Measurements from ENCODE around the gene CCR8.

CCR8 gene

DNA sequence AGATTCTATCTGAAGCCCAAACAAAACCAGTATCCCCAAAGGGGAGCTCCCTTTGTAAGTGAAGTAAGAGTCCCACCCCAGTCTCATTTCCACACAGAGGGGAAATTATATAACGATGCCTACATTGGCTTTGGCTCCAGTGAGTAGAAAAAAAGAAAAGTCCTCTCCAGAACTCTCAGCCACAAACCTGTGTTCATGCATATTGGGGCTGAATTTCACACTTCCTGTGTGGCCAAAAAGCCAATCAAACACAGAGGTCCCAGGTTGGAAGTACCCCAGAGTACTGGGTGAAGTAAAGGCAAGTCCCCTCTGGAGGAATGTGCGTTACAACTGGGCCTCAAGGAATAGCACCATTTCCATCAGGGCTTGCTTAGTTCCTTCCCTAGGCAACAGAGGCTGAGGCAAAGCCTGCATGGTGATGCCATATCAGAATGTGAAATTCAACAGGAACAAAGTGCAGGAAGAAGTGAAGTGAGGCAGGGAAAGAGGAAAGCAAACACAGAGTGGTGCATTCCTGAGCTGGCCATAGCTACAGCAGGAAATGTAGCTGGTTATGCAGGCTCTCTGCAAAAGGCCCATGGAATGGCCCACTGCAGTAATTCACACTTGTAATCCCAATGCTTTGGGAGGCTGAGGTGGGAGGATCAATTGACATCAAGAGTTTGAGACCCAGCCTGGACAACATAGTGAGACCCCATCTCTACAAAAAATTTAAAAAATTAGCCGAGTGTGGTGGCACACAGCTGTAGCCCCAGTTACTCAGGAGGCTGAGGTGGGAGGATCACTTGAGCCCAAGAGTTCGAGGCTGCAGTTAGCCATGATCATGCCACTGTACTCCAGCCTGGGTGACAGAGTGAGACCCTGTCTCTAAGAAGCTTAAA is 33.1 kb upstream of the CCR8 start:
- no peak for TF ChIP-seq CTCF (IDR thresholded peaks at IDR 0.05; ENCODE audit: unreplicated experiment in 3 of 3)
- H3K4me1 Mint-ChIP-seq: no peaks in the 10 kb centered on the region
- no peaks in the 10 kb centered on the region for H3K36me3 Mint-ChIP-seq (ENCODE audit: low read depth)
- H3K27ac Mint-ChIP-seq: no peak overlapping the region
- peaks cover 23% of the 10 kb centered on the region for H3K9me3 Mint-ChIP-seq
- no peak overlapping the region for H3K4me3 Mint-ChIP-seq
- H3K27me3 Mint-ChIP-seq (ENCODE audit: low read depth): peaks cover 4% of the 10 kb centered on the region

GRCh38 chr3:39299279-39299678 is 30.2 kb upstream of the CCR8 start:
- Mint-ChIP-seq H3K27me3 (ENCODE audit: low read depth) (peaks cover 4% of the 10 kb centered on the region), H3K4me1 (no peaks in the 10 kb centered on the region), H3K36me3 (ENCODE audit: low read depth) (no peaks in the 10 kb centered on the region), H3K9me3 (peaks cover 34% of the 10 kb centered on the region), H3K27ac (no peak overlapping the region), H3K4me3 (no peak overlapping the region)
- TF ChIP-seq CTCF (IDR thresholded peaks at IDR 0.05; ENCODE audit: unreplicated experiment in 3 of 3): no peak

DNA sequence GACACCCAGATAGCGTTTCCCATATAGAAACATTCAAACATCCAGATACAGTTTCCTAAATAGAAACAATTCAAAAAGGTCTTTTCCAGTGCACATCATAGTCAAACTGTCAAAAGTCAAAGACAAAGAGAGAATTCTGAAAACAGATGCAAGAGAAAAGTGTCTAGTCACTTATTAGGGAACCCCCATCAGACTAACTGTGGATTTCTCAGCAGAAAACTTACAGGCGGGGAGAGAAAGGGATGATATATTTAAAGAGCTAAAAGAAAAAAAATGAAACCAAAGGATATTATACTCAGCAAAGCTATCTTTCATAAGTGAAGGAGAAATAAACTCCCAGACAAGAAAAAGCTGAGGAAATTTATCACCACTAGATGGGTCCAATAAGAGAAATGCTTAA is 27.3 kb upstream of the CCR8 start:
- no peak for TF ChIP-seq CTCF (IDR thresholded peaks at IDR 0.05; ENCODE audit: unreplicated experiment in 3 of 3)
- Mint-ChIP-seq H3K27ac (no peak overlapping the region), H3K9me3 (peaks cover 37% of the 10 kb centered on the region), H3K36me3 (ENCODE audit: low read depth) (no peaks in the 10 kb centered on the region), H3K4me3 (no peak overlapping the region), H3K27me3 (ENCODE audit: low read depth) (peaks cover 7% of the 10 kb centered on the region), H3K4me1 (no peaks in the 10 kb centered on the region)

GRCh38 chr3:39313289-39313688 is 16.2 kb upstream of the CCR8 start:
- Mint-ChIP-seq H3K9me3 (peaks cover 20% of the 10 kb centered on the region), H3K27ac (no peak overlapping the region), H3K27me3 (ENCODE audit: low read depth) (peaks cover 3% of the 10 kb centered on the region), H3K36me3 (ENCODE audit: low read depth) (no peaks in the 10 kb centered on the region), H3K4me3 (no peak overlapping the region), H3K4me1 (no peaks in the 10 kb centered on the region)
- no peak for TF ChIP-seq CTCF (IDR thresholded peaks at IDR 0.05; ENCODE audit: unreplicated experiment in 3 of 3)

GRCh38 chr3:39315420-39315819 is 14.1 kb upstream of the CCR8 start:
- no peaks in the 10 kb centered on the region for H3K4me1 Mint-ChIP-seq
- no peak overlapping the region for H3K4me3 Mint-ChIP-seq
- no peak for TF ChIP-seq CTCF (IDR thresholded peaks at IDR 0.05; ENCODE audit: unreplicated experiment in 3 of 3)
- H3K27ac Mint-ChIP-seq: no peak overlapping the region
- peaks cover 23% of the 10 kb centered on the region for H3K9me3 Mint-ChIP-seq
- no peaks in the 10 kb centered on the region for H3K36me3 Mint-ChIP-seq (ENCODE audit: low read depth)
- peaks cover 3% of the 10 kb centered on the region for H3K27me3 Mint-ChIP-seq (ENCODE audit: low read depth)

All from nephron (organoid).